ENCODE data around the gene DOCK10. TPM values are rescaled to one million over a fixed set of nuclear protein-coding genes. Genes with fewer than 3 reads are reported as not detected.
A peak's percentile ranks its signal among the peaks of the same experiment; 100 is the strongest.

The DOCK10 gene
- polyA plus RNA-seq, 1 donor (not counting 4 experiments of a cell fraction or from before 2014, with no cell fraction given): 2.5 TPM

DNA sequence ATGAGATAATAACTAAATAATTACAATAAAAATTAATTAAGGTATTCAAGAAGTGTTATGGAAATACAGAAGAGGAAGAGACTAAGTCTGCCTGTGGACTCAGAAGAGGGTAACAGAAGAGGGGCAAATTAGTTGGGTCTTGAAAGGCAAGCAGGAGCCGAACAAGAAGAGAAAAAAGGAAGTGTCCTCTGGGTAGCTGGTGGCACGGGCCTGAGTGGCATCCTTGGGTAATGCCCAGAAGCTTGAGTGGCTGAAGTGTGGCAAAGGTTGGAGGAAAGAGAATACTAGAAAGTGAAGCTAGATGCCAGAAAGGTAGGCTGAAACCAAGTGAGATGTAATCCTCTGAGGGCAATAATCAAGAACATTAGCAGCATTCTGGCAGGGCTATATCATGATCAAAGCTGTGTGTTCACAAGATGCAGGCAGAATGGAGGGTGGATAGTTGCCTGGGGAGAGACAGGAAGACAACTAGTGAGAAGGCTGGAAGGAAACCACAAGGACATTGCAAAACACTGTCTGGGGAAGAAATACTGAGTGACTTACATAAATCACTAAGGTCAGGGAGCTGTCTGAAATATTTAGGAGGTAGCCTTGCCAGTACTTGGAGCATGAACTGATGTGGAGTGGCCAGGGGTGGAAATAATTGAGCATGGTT is 16.2 kb downstream of the DOCK10 start:
- no peaks in the 10 kb centered on the region for H3K9me1 ChIP-seq (ENCODE audit: control insufficient read depth, extremely low read depth, insufficient read depth, low read length)
- H3K9me3 ChIP-seq (ENCODE audit: control insufficient read depth, low read depth, low read length): no peaks in the 10 kb centered on the region
- H3K79me2 ChIP-seq (ENCODE audit: control insufficient read depth, insufficient read depth, low read length): no peaks in the 10 kb centered on the region
- H4K20me1 ChIP-seq (ENCODE audit: control insufficient read depth, extremely low read depth, insufficient read depth, low read length): no peaks in the 10 kb centered on the region
- H3K4me2 ChIP-seq (ENCODE audit: control insufficient read depth, extremely low read depth, insufficient read depth, low read depth, low read length): peak overlapping the region; percentile 0
- no peak overlapping the region for H3K4me3 ChIP-seq (ENCODE audit: control insufficient read depth in 2 of 3, extremely low read depth in 1 of 3, insufficient read depth in 2 of 3, low read depth in 1 of 3, low read length in 3 of 3)
- DNase-seq (ENCODE audit: low read depth, low spot score) (no peak), FAIRE-seq (no peak)
- no peaks in the 10 kb centered on the region for H3K36me3 ChIP-seq (ENCODE audit: control insufficient read depth in 2 of 2, extremely low read depth in 1 of 2, insufficient read depth in 2 of 2, low read length in 2 of 2)
- H2AFZ ChIP-seq (ENCODE audit: control insufficient read depth, low read length): peak overlapping the region; percentile 30
- no peak overlapping the region for H3K27ac ChIP-seq (ENCODE audit: control insufficient read depth, insufficient read depth, low read length)
- peaks cover 6% of the 10 kb centered on the region for H3K4me1 ChIP-seq (ENCODE audit: control insufficient read depth, extremely low read depth, insufficient read depth, low read length)
- dilution Hi-C loops (cut with MboI; ENCODE audit: extremely low pct_ligation_motif_present, low sequenced_read_pairs): no loop called here
- no peak for TF ChIP-seq EZH2 (IDR thresholded peaks at IDR 0.05; ENCODE audit: low read length)
- TF ChIP-seq CTCF (optimal IDR thresholded peaks at IDR 0.05 in 1 of 3, IDR thresholded peaks at IDR 0.05 in 1 of 3, conservative IDR thresholded peaks at IDR 0.05 in 1 of 3; ENCODE audit: extremely low read depth in 1 of 3, insufficient read depth in 2 of 3, low read length in 3 of 3): no peak
- H3K9ac ChIP-seq (ENCODE audit: control insufficient read depth, extremely low read depth, insufficient read depth, low read length): no peak overlapping the region
- H3K27me3 ChIP-seq (ENCODE audit: control insufficient read depth, extremely low read depth, insufficient read depth, low read length): no peaks in the 10 kb centered on the region

DNA sequence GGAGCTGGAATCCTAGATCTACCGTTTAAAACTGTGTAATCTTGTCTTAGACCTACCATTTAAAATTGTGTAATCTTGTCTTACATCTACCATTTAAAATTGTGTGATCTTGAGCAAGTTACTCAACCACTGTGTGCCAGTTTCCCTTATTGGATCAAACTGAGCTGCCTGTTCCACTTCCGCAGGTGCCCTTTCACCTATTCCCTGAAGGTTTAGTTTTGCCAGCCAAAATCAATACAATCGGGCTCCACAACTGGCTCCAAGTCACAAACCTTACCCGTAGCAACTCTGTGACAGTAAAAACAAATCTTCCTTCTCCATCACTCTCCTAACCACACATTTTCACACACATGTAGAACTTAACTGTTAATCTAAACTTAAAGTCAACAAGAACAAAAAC is 20.1 kb downstream of the DOCK10 start:
- Histone ChIP-seq H3K9me1 (ENCODE audit: control insufficient read depth, extremely low read depth, insufficient read depth, low read length) (no peaks in the 10 kb centered on the region), H2AFZ (ENCODE audit: control insufficient read depth, low read length) (no peak overlapping the region), H3K9ac (ENCODE audit: control insufficient read depth, extremely low read depth, insufficient read depth, low read length) (no peak overlapping the region), H3K27ac (ENCODE audit: control insufficient read depth, insufficient read depth, low read length) (no peak overlapping the region), H3K4me1 (ENCODE audit: control insufficient read depth, extremely low read depth, insufficient read depth, low read length) (peaks cover 6% of the 10 kb centered on the region), H3K4me3 (ENCODE audit: control insufficient read depth in 2 of 3, extremely low read depth in 1 of 3, insufficient read depth in 2 of 3, low read depth in 1 of 3, low read length in 3 of 3) (no peak overlapping the region), H4K20me1 (ENCODE audit: control insufficient read depth, extremely low read depth, insufficient read depth, low read length) (no peaks in the 10 kb centered on the region), H3K36me3 (ENCODE audit: control insufficient read depth in 2 of 2, extremely low read depth in 1 of 2, insufficient read depth in 2 of 2, low read length in 2 of 2) (no peaks in the 10 kb centered on the region), H3K27me3 (ENCODE audit: control insufficient read depth, extremely low read depth, insufficient read depth, low read length) (no peaks in the 10 kb centered on the region), H3K79me2 (ENCODE audit: control insufficient read depth, insufficient read depth, low read length) (no peaks in the 10 kb centered on the region), H3K4me2 (ENCODE audit: control insufficient read depth, extremely low read depth, insufficient read depth, low read depth, low read length) (no peak overlapping the region), H3K9me3 (ENCODE audit: control insufficient read depth, low read depth, low read length) (no peaks in the 10 kb centered on the region)
- TF ChIP-seq CTCF (optimal IDR thresholded peaks at IDR 0.05 in 1 of 3, IDR thresholded peaks at IDR 0.05 in 1 of 3, conservative IDR thresholded peaks at IDR 0.05 in 1 of 3; ENCODE audit: extremely low read depth in 1 of 3, insufficient read depth in 2 of 3, low read length in 3 of 3) (no peak), EZH2 (IDR thresholded peaks at IDR 0.05; ENCODE audit: low read length) (no peak)
- dilution Hi-C loops (cut with MboI; ENCODE audit: extremely low pct_ligation_motif_present, low sequenced_read_pairs): no loop called here
- no peak for FAIRE-seq
- no peak for DNase-seq (ENCODE audit: low read depth, low spot score)
